Measurements from ENCODE around the gene MOV10.

The MOV10 gene

DNA sequence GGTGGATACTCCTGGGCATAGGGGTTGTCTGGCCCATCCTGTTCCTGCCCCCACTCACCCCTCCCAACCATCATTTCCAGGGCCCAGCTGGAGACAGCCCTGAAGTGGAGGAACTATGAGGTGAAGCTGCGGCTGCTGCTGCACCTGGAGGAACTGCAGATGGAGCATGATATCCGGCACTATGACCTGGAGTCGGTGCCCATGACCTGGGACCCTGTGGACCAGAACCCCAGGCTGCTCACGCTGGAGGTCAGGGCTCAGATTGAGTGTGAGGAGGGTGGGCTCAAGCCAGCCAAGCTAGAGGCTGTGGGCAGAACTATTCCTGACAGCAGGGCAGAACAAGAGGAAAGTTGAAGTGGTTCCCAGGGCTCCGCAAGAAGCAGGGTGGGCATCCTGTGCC is 18.2 kb downstream of the MOV10 start:
- DNase-seq (ENCODE audit: low read depth) = no peak
- no peak overlapping the region for H3K4me3 ChIP-seq (ENCODE audit: low read depth, low read length)
- TF ChIP-seq, protein P1, sequence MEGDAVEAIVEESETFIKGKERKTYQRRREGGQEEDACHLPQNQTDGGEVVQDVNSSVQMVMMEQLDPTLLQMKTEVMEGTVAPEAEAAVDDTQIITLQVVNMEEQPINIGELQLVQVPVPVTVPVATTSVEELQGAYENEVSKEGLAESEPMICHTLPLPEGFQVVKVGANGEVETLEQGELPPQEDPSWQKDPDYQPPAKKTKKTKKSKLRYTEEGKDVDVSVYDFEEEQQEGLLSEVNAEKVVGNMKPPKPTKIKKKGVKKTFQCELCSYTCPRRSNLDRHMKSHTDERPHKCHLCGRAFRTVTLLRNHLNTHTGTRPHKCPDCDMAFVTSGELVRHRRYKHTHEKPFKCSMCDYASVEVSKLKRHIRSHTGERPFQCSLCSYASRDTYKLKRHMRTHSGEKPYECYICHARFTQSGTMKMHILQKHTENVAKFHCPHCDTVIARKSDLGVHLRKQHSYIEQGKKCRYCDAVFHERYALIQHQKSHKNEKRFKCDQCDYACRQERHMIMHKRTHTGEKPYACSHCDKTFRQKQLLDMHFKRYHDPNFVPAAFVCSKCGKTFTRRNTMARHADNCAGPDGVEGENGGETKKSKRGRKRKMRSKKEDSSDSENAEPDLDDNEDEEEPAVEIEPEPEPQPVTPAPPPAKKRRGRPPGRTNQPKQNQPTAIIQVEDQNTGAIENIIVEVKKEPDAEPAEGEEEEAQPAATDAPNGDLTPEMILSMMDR (IDR thresholded peaks at IDR 0.05; ENCODE audit: low read depth, low read length, missing control alignments) = no peak

DNA sequence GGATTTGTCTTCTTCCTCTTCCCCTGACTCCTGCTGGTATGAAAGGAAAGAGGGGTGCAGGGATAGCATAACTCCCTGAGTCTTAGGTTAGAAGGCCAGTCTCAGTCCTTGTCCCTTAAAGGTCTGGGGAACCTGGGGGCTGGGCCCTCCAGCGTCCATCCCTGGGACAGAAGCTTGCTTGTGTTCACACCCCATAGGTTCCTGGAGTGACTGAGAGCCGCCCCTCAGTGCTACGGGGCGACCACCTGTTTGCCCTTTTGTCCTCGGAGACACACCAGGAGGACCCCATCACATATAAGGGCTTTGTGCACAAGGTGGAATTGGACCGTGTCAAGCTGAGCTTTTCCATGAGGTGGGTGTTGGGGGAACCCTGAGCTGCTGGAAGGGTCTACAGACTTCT is 19.4 kb downstream of the MOV10 start:
- TF ChIP-seq, protein P1 (IDR thresholded peaks at IDR 0.05; ENCODE audit: low read depth, low read length, missing control alignments) = no peak
- no peak overlapping the region for H3K4me3 ChIP-seq (ENCODE audit: low read depth, low read length)
- DNase-seq (ENCODE audit: low read depth) = no peak

DNA sequence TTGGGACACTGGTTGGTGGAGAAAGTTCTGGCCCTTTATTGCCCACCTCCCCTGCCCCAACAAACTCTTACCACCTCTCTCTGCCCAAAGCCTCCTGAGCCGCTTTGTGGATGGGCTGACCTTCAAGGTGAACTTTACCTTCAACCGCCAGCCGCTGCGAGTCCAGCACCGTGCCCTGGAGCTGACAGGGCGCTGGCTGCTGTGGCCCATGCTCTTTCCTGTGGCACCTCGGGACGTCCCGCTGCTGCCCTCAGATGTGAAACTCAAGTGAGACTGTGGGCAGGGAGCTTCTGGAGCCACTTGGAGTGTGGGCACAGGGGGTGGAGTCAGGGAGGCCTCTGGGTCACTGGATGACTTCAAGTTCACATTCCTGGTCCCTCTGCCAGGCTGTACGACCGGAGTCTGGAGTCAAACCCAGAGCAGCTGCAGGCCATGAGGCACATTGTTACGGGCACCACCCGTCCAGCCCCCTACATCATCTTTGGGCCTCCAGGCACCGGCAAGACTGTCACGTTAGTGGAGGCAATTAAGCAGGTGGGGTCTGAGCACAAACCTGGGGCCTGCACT is 20.0 kb downstream of the MOV10 start:
- TF ChIP-seq, protein P1 (IDR thresholded peaks at IDR 0.05; ENCODE audit: low read depth, low read length, missing control alignments) = no peak
- no peak for DNase-seq (ENCODE audit: low read depth)
- no peak overlapping the region for H3K4me3 ChIP-seq (ENCODE audit: low read depth, low read length)

DNA sequence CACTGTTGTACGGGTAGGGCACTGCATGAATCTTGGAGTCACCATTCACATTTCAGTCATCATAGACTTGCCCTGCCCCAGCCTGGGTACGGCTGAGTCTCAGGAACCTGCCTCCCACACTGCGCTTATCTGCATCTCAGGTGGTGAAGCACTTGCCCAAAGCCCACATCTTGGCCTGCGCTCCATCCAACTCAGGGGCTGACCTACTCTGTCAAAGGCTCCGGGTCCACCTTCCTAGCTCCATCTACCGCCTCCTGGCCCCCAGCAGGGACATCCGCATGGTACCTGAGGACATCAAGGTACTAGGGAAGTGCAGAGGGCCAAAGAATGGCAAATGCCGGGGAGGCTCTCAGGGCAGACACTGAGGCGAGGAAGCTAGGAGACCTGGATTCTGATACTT is 20.8 kb downstream of the MOV10 start:
- DNase-seq (ENCODE audit: low read depth) = no peak

DNA sequence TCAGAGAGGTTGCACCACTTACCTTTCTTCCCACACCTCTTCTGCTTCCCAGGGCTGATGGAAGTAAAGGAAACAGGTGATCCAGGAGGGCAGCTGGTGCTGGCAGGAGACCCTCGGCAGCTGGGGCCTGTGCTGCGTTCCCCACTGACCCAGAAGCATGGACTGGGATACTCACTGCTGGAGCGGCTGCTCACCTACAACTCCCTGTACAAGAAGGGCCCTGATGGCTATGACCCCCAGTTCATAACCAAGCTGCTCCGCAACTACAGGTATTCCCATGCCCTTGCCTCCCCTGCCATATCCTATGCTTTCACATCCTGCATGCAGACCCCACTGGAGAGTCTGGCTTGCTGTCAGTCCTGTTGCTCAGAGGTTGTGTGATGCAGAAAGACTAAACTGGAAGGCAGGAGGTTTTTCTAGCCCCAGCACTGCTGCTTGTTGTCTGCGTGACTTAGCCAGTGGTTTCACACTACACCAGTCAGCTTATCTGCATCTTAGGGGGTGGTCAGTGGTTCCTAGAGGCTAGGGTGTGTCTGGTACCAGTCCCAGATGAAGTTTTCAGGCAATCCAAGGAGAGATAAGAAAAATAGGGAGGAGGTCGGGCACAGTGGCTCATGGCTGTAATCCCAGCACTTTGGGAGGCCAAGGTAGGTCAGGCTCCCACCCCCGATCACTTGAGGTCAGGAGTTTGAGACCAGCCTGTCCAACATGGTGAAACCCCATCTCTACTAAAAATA is 22.3 kb downstream of the MOV10 start:
- DNase-seq (ENCODE audit: low read depth) = no peak
- TF ChIP-seq, protein P1 (IDR thresholded peaks at IDR 0.05; ENCODE audit: low read depth, low read length, missing control alignments) = no peak
- H3K4me3 ChIP-seq (ENCODE audit: low read depth, low read length) = no peak overlapping the region

More for the DNA sequence above, 20.8 kb downstream of the MOV10 start:
- TF ChIP-seq, protein P1 (IDR thresholded peaks at IDR 0.05; ENCODE audit: low read depth, low read length, missing control alignments) = no peak
- H3K4me3 ChIP-seq (ENCODE audit: low read depth, low read length) = no peak overlapping the region

DNA sequence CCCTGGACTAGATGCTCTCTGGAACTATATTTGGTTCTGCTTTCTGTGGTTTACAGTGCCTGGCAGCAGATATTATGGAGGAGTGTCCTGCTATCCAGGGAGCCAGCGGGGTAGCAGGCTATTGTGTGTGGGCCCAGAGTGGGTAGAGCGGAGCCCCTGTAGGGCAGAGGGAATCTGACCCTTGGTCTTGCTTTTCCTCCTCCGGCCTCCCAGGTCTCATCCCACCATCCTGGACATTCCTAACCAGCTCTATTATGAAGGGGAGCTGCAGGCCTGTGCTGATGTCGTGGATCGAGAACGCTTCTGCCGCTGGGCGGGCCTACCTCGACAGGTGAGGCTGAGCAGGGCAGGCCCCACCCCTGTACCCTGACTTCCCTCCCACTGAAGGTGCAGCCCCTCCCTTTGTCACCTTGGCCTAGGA is 23.3 kb downstream of the MOV10 start:
- TF ChIP-seq, protein P1 (IDR thresholded peaks at IDR 0.05; ENCODE audit: low read depth, low read length, missing control alignments) = no peak
- H3K4me3 ChIP-seq (ENCODE audit: low read depth, low read length) = no peak overlapping the region
- DNase-seq (ENCODE audit: low read depth) = no peak
